Testis (tissue), 2 donors: Measurements from ENCODE around the gene MMP3.

Source experiments
- POLR2A ChIP-seq: fragments of 450-650 bp; IDR thresholded peaks from one replicate; pipeline ENCODE4 v1.6.1; 2017; ENCODE audit warnings: antibody characterized with exemption, mild to moderate bottlenecking, moderate library complexity
- TF ChIP-seq, protein P1 (sequence below), 3 experiments: fragments of 450-650 bp in 2 of 3; fragments of 200-600 bp in 1 of 3; sonication (generic) in 1 of 3; IDR thresholded peaks; one replicate each; pipeline ENCODE4 v1.5.1; 2016 to 2019; ENCODE audit warnings: antibody characterized with exemption in 3 of 3, mild to moderate bottlenecking in 2 of 3, moderate library complexity in 1 of 3

DNA sequence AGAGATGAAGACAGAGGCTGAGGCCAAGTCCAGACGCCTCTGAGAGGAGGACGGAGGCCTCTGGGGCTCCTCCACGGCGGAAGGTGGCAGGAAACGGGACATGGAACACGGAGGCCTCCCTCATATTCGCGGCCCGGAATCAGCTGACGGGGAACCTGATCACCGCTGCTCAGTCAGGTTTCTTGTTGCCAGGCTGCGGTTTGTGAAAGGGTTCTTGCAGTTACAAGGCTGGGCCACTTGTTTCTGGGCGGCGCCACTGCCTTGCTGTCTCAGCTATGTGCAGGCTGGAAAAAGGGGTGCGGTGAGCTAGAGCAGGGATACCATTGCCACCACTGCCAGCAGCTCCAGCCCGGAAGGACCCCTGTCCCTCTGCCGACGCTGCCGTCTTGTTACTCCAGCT is 35.5 kb downstream of the MMP3 start:
- TF ChIP-seq, protein P1, sequence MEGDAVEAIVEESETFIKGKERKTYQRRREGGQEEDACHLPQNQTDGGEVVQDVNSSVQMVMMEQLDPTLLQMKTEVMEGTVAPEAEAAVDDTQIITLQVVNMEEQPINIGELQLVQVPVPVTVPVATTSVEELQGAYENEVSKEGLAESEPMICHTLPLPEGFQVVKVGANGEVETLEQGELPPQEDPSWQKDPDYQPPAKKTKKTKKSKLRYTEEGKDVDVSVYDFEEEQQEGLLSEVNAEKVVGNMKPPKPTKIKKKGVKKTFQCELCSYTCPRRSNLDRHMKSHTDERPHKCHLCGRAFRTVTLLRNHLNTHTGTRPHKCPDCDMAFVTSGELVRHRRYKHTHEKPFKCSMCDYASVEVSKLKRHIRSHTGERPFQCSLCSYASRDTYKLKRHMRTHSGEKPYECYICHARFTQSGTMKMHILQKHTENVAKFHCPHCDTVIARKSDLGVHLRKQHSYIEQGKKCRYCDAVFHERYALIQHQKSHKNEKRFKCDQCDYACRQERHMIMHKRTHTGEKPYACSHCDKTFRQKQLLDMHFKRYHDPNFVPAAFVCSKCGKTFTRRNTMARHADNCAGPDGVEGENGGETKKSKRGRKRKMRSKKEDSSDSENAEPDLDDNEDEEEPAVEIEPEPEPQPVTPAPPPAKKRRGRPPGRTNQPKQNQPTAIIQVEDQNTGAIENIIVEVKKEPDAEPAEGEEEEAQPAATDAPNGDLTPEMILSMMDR (IDR thresholded peaks at IDR 0.05): no peak
- TF ChIP-seq POLR2A: no peak
